ENCODE results near the gene RREB1. TPM values are rescaled to one million over a fixed set of nuclear protein-coding genes. Genes with fewer than 3 reads are reported as not detected.

Gene RREB1
- polyA plus RNA-seq, 1 donor (not counting 4 experiments of a cell fraction or from before 2014, with no cell fraction given), result 6.1 TPM

DNA sequence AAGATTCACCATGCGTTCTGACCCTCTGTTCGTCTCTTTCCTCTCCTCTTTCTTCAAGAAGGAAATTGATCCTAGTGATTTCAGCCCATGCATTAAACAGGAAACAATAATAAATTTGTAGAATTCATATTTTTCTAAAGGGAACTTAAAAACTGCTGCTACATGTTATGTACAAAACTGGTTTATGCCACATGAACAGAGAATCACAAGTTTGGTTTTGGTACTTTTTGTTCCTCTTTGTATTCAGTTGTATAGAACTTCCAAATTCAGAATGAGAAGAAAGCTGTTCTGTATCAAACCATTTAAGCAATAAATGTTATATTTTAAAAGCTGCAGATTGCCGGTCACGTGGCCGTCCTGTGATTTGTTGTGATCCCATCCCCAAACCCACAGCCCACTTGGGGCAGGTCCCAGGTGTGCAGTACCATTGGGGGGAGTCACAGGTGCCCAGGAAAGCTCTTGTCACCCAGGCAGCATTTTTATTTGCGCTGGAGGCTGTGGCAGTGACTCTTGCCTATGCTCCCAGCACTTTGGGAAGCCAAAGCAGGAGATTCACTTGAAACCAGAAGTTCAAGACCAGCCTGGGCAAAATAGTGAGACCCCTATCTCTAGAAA lies 144.0 kb downstream of the RREB1 start:
- H3K9ac ChIP-seq (ENCODE audit: control insufficient read depth, extremely low read depth, insufficient read depth, low read length), result no peak overlapping the region
- DNase-seq (ENCODE audit: low read depth, low spot score), result no peak
- no peak for FAIRE-seq
- no peaks in the 10 kb centered on the region for H3K27me3 ChIP-seq (ENCODE audit: control insufficient read depth, extremely low read depth, insufficient read depth, low read length)
- no peaks in the 10 kb centered on the region for H3K9me1 ChIP-seq (ENCODE audit: control insufficient read depth, extremely low read depth, insufficient read depth, low read length)
- H3K9me3 ChIP-seq (ENCODE audit: control insufficient read depth, low read depth, low read length), result no peaks in the 10 kb centered on the region
- no peak overlapping the region for H3K4me2 ChIP-seq (ENCODE audit: control insufficient read depth, extremely low read depth, insufficient read depth, low read depth, low read length)
- H3K27ac ChIP-seq (ENCODE audit: control insufficient read depth, insufficient read depth, low read length), result no peak overlapping the region
- H4K20me1 ChIP-seq (ENCODE audit: control insufficient read depth, extremely low read depth, insufficient read depth, low read length), result peaks cover 4% of the 10 kb centered on the region
- dilution Hi-C loops (cut with MboI; ENCODE audit: extremely low pct_ligation_motif_present, low sequenced_read_pairs), result no loop called here
- no peaks in the 10 kb centered on the region for H3K4me1 ChIP-seq (ENCODE audit: control insufficient read depth, extremely low read depth, insufficient read depth, low read length)
- no peak overlapping the region for H3K4me3 ChIP-seq (ENCODE audit: control insufficient read depth in 2 of 3, extremely low read depth in 1 of 3, insufficient read depth in 2 of 3, low read depth in 1 of 3, low read length in 3 of 3)
- no peak overlapping the region for H2AFZ ChIP-seq (ENCODE audit: control insufficient read depth, low read length)
- TF ChIP-seq, protein P1, sequence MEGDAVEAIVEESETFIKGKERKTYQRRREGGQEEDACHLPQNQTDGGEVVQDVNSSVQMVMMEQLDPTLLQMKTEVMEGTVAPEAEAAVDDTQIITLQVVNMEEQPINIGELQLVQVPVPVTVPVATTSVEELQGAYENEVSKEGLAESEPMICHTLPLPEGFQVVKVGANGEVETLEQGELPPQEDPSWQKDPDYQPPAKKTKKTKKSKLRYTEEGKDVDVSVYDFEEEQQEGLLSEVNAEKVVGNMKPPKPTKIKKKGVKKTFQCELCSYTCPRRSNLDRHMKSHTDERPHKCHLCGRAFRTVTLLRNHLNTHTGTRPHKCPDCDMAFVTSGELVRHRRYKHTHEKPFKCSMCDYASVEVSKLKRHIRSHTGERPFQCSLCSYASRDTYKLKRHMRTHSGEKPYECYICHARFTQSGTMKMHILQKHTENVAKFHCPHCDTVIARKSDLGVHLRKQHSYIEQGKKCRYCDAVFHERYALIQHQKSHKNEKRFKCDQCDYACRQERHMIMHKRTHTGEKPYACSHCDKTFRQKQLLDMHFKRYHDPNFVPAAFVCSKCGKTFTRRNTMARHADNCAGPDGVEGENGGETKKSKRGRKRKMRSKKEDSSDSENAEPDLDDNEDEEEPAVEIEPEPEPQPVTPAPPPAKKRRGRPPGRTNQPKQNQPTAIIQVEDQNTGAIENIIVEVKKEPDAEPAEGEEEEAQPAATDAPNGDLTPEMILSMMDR (optimal IDR thresholded peaks at IDR 0.05 in 1 of 3, IDR thresholded peaks at IDR 0.05 in 1 of 3, conservative IDR thresholded peaks at IDR 0.05 in 1 of 3; ENCODE audit: extremely low read depth in 1 of 3, insufficient read depth in 2 of 3, low read length in 3 of 3), result no peak
- TF ChIP-seq EZH2 (IDR thresholded peaks at IDR 0.05; ENCODE audit: low read length), result no peak
- no peaks in the 10 kb centered on the region for H3K79me2 ChIP-seq (ENCODE audit: control insufficient read depth, insufficient read depth, low read length)
- H3K36me3 ChIP-seq (ENCODE audit: control insufficient read depth in 2 of 2, extremely low read depth in 1 of 2, insufficient read depth in 2 of 2, low read length in 2 of 2), result peaks cover 10 to 28% of the 10 kb centered on the region in 2 experiments

DNA sequence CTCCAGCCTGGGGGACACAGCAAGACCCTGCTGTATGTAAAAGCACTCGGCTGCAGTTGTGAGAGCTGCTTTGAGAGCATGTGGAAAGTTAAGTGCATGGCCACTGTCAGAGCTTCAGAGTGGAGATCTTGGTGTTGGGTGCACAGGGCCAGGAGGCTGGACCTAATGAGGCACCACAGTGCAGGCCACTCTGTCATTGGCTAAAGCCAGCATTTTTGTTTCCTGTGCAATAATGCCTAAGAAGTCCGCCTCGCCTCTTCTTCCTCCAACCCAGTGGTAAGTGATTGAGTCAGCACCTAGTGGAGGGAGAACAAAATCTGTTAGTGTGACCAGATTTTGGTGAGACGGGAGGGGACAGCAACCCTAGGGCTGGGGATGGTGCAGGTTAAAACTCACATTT lies 144.6 kb downstream of the RREB1 start:
- Histone ChIP-seq H4K20me1 (ENCODE audit: control insufficient read depth, extremely low read depth, insufficient read depth, low read length) (peaks cover 4% of the 10 kb centered on the region), H3K9me3 (ENCODE audit: control insufficient read depth, low read depth, low read length) (no peaks in the 10 kb centered on the region), H3K4me3 (ENCODE audit: control insufficient read depth in 2 of 3, extremely low read depth in 1 of 3, insufficient read depth in 2 of 3, low read depth in 1 of 3, low read length in 3 of 3) (no peak overlapping the region), H3K4me1 (ENCODE audit: control insufficient read depth, extremely low read depth, insufficient read depth, low read length) (no peaks in the 10 kb centered on the region), H3K27ac (ENCODE audit: control insufficient read depth, insufficient read depth, low read length) (no peak overlapping the region), H3K4me2 (ENCODE audit: control insufficient read depth, extremely low read depth, insufficient read depth, low read depth, low read length) (no peak overlapping the region), H3K36me3 (ENCODE audit: control insufficient read depth in 2 of 2, extremely low read depth in 1 of 2, insufficient read depth in 2 of 2, low read length in 2 of 2) (peaks cover 10 to 28% of the 10 kb centered on the region in 2 experiments), H3K9me1 (ENCODE audit: control insufficient read depth, extremely low read depth, insufficient read depth, low read length) (no peaks in the 10 kb centered on the region), H2AFZ (ENCODE audit: control insufficient read depth, low read length) (no peak overlapping the region), H3K9ac (ENCODE audit: control insufficient read depth, extremely low read depth, insufficient read depth, low read length) (no peak overlapping the region), H3K79me2 (ENCODE audit: control insufficient read depth, insufficient read depth, low read length) (no peaks in the 10 kb centered on the region), H3K27me3 (ENCODE audit: control insufficient read depth, extremely low read depth, insufficient read depth, low read length) (no peaks in the 10 kb centered on the region)
- DNase-seq (ENCODE audit: low read depth, low spot score), result no peak
- FAIRE-seq, result no peak
- dilution Hi-C loops (cut with MboI; ENCODE audit: extremely low pct_ligation_motif_present, low sequenced_read_pairs), result no loop called here
- TF ChIP-seq EZH2 (IDR thresholded peaks at IDR 0.05; ENCODE audit: low read length), result no peak
- TF ChIP-seq, protein P1 (optimal IDR thresholded peaks at IDR 0.05 in 1 of 3, IDR thresholded peaks at IDR 0.05 in 1 of 3, conservative IDR thresholded peaks at IDR 0.05 in 1 of 3; ENCODE audit: extremely low read depth in 1 of 3, insufficient read depth in 2 of 3, low read length in 3 of 3), result no peak

Measured in keratinocyte (primary cell).